PFSK-1 (cell line): ENCODE data around the gene CHGA.

ENCODE experiments used
- SIN3A ChIP-seq: IDR thresholded peaks from 2 replicates; pipeline ENCODE4 v1.6.1; 2012; ENCODE audit warnings: mild to moderate bottlenecking, low read length, moderate library complexity, borderline replicate concordance; ENCODE audit not compliant: insufficient read depth
- TAF1 ChIP-seq: IDR thresholded peaks from 2 replicates; pipeline ENCODE4 v1.6.1; 2012; ENCODE audit warnings: low read length, control low read depth, borderline replicate concordance; ENCODE audit not compliant: insufficient read depth

DNA sequence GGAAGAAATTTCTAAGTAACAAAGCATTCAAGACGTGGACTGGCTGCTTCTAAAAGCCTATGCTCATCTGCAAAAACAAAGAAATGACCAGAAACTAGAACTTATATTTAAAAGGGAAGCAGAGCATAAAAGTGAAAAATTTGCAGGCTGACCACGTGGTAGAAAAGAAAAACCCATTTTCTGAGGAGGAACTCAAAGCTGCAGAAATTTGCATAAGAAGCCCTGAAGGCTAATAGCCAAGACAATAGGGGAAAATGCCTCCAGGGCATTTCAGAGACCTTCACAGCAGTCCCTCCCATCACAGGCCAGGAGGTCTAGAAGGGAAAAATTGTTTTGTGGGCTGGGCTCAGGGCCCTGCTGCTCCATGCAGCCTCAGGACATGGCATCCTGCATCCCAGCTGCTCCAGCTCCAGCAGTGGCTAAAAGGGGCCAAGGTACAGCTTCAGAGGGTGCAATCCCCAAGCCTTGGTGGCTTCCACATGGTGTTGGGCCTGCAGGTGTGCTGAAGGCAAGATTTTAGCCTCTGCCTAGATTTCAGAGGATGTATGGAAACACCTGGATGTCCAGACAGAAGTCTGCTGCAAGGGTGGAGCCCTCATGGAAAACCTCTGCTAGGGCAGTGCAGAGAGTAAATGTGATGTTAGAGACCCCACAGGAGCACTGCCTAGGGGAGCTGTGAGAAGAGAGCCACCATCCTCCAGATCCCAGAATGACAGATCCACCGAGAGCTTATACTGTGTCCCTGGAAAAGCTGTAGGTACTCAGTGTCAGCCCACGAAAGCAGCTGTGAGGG lies 55.5 kb downstream of the CHGA start:
- TF ChIP-seq TAF1 (no peak), SIN3A (no peak)
